ENCODE measurements around the gene QSOX1.

QSOX1 gene

DNA sequence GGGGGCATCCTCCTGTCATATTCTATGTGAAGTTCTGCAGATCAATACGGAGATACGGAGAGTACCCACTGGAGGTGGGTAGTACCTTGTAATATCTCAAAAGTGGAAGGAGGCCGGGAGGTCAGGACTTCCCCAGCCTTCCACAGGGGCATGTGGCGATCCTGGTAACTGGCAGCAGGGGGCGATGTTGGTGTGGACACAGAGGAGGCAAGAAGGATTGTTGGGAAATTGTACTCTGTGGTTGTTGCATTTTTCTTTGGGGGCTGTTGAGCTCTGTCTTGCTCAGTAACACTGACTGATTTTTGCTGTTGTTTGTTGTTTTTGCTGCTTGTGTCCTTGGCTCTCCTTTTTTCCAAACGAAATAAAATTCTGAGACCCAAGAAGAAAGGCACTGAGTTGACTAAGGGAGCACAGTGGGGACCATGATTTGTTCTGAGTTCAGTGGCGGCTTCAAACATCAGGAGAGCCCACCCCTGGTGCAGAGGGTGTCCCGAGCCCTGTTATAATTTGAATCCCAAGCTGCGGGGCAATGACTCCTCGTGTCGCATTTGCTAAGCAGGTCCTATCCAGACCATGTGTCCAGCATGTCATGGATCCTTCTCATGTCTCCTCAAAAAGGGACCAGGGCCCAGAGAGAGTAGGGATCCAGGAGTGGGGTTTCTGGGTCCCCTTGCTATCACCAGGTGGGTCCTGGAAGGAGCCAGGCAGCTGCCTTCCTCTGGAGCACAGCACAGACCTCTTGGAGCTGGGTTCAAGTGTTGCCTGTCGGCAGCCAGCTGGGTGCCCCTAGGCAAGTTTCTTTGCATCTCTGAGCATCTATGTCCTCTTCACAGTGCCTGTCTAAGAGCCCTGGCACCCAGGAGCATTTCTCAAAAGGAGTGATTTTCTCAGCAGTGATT is 98.2 kb downstream of the QSOX1 start:
- DNase-seq (ENCODE audit: low read depth, low spot score) = no peak

More for the DNA sequence above, 98.2 kb downstream of the QSOX1 start:
- ChIA-PET POLR2A (no interaction called here), CTCF (interaction anchor here (0.5 to 11.3 kb wide), 57 partner anchors 8 to 609 kb away, joined by 3 to 120 read pairs (median 4); partner anchors contain the start of gene ACBD6)
- no peak overlapping the region for H3K4me3 ChIP-seq (ENCODE audit: low read depth, low read length)
- TF ChIP-seq CTCF (IDR thresholded peaks at IDR 0.05; ENCODE audit: insufficient read depth, low read length, missing control alignments) = peak; percentile 82
